Neural progenitor cell (in vitro differentiated cells): Measurements from ENCODE around the gene PBX4. TPM values are rescaled to one million over a fixed set of nuclear protein-coding genes. Genes with fewer than 3 reads are reported as not detected.

ENCODE experiments used
- DNase-seq: peaks from one replicate; pipeline ENCODE4 v3.0.0-alpha.2; 2016; ENCODE audit warnings: low spot score
- H2AFZ ChIP-seq: fragments of 200-600 bp; sonication (generic); replicated peaks from 2 replicates; pipeline ENCODE4 v1.6.1; 2016; ENCODE audit warnings: antibody characterized with exemption
- H3F3A ChIP-seq: fragments of 200-600 bp; sonication (generic); 2 replicates; pipeline ENCODE4 v1.6.1; 2016; ENCODE audit warnings: antibody characterized with exemption, low read depth
- H3K27ac ChIP-seq: fragments of 200-600 bp; sonication (generic); 2 replicates; pipeline ENCODE4 v1.5.1; 2016; ENCODE audit warnings: mild to moderate bottlenecking
- H3K27me3 ChIP-seq: fragments of 200-600 bp; sonication (generic); 2 replicates; pipeline ENCODE4 v1.6.1; 2016; ENCODE audit warnings: mild to moderate bottlenecking, moderate library complexity
- H3K36me3 ChIP-seq: fragments of 200-600 bp; sonication (generic); 2 replicates; pipeline ENCODE4 v1.5.1; 2016
- H3K4me1 ChIP-seq: fragments of 200-600 bp; sonication (generic); 2 replicates; pipeline ENCODE4 v1.6.1; 2016; ENCODE audit warnings: mixed run types
- H3K4me2 ChIP-seq: fragments of 200-600 bp; sonication (generic); 2 replicates; pipeline ENCODE4 v1.6.1; 2016
- H3K4me3 ChIP-seq: fragments of 200-600 bp; sonication (generic); 2 replicates; pipeline ENCODE4 v1.5.1; 2016
- H3K79me2 ChIP-seq: fragments of 200-600 bp; sonication (generic); 2 replicates; pipeline ENCODE4 v1.6.1; 2016; ENCODE audit warnings: low read depth
- H3K9ac ChIP-seq: fragments of 200-600 bp; sonication (generic); 2 replicates; pipeline ENCODE4 v1.6.1; 2016
- H3K9me3 ChIP-seq: fragments of 200-600 bp; sonication (generic); 2 replicates; pipeline ENCODE4 v1.5.1; 2016; ENCODE audit warnings: low read depth
- H4K20me1 ChIP-seq: fragments of 200-600 bp; sonication (generic); 2 replicates; pipeline ENCODE4 v1.6.1; 2016; ENCODE audit warnings: low read depth
- H3K27ac Mint-ChIP-seq: 3 replicates; pipeline ENCODE4 v1.8.0; 2021; ENCODE audit warnings: mixed read lengths
- H3K27me3 Mint-ChIP-seq: 2 replicates; pipeline ENCODE4 v1.8.0; 2022; ENCODE audit warnings: low read depth, mild to moderate bottlenecking, inconsistent platforms, moderate library complexity, mixed read lengths; ENCODE audit not compliant: insufficient read depth
- H3K36me3 Mint-ChIP-seq: 3 replicates; pipeline ENCODE4 v1.8.0; 2021; ENCODE audit warnings: mixed read lengths
- H3K4me1 Mint-ChIP-seq: 3 replicates; pipeline ENCODE4 v1.8.0; 2021; ENCODE audit warnings: mixed read lengths
- H3K4me3 Mint-ChIP-seq: 3 replicates; pipeline ENCODE4 v1.8.0; 2021; ENCODE audit warnings: mild to moderate bottlenecking, moderate library complexity, mixed read lengths
- H3K9me3 Mint-ChIP-seq: 3 replicates; pipeline ENCODE4 v1.8.0; 2020; ENCODE audit warnings: mixed read lengths
- CTCF ChIP-seq: fragments of 200-600 bp; sonication (generic); IDR thresholded peaks from 2 replicates; pipeline ENCODE4 v1.5.1; 2017; ENCODE audit warnings: antibody characterized with exemption, mild to moderate bottlenecking
- EZH2 ChIP-seq: fragments of 200-600 bp; sonication (generic); IDR thresholded peaks from 2 replicates; pipeline ENCODE4 v1.6.1; 2017; ENCODE audit warnings: antibody characterized with exemption, mild to moderate bottlenecking, moderate library complexity
- EZH2phosphoT487 ChIP-seq: fragments of 200-600 bp; sonication (generic); IDR thresholded peaks from 2 replicates; pipeline ENCODE4 v1.6.1; 2017; ENCODE audit warnings: antibody characterized with exemption
- total RNA-seq: library from RNA; depleted of rRNA; stranded (reverse); fragments of >200 nt; gene quantifications from 2 replicates; pipeline ENCODE4 v1.2.3, GENCODE V29; 2015; ENCODE audit warnings: low replicate concordance

PBX4 gene
- total RNA-seq, 1 donor from 2014 or later, result 3.2 TPM

GRCh38 chr19:19551853-19552192 lies 66.7 kb downstream of the PBX4 start:
- no peaks in the 10 kb centered on the region for H3K27me3 ChIP-seq
- H4K20me1 ChIP-seq, result no peaks in the 10 kb centered on the region
- Mint-ChIP-seq H3K4me3 (no peak overlapping the region), H3K4me1 (peaks cover 4% of the 10 kb centered on the region), H3K27me3 (peaks cover 13% of the 10 kb centered on the region), H3K27ac (peak overlapping the region; percentile 53), H3K9me3 (no peaks in the 10 kb centered on the region), H3K36me3 (no peaks in the 10 kb centered on the region)
- no peaks in the 10 kb centered on the region for H3K79me2 ChIP-seq
- no peaks in the 10 kb centered on the region for H3K36me3 ChIP-seq
- H3K9me3 ChIP-seq, result no peaks in the 10 kb centered on the region
- peaks cover 12% of the 10 kb centered on the region for H3F3A ChIP-seq
- no peak for DNase-seq
- no peak overlapping the region for H2AFZ ChIP-seq
- no peak overlapping the region for H3K4me3 ChIP-seq
- H3K4me2 ChIP-seq, result no peak overlapping the region
- no peak overlapping the region for H3K27ac ChIP-seq
- TF ChIP-seq CTCF (no peak), EZH2phosphoT487 (no peak), EZH2 (no peak)
- no peaks in the 10 kb centered on the region for H3K4me1 ChIP-seq
- H3K9ac ChIP-seq, result no peak overlapping the region

- H2AFZ ChIP-seq, result no peak overlapping the region
Observed at GRCh38 chr19:19550972-19551852, 67.3 kb downstream of the PBX4 start.

GRCh38 chr19:19550485-19550929 lies 68.0 kb downstream of the PBX4 start:
- H3K9ac ChIP-seq, result no peak overlapping the region
- Mint-ChIP-seq H3K9me3 (no peaks in the 10 kb centered on the region), H3K36me3 (no peaks in the 10 kb centered on the region), H3K4me1 (peaks cover 4% of the 10 kb centered on the region), H3K4me3 (no peak overlapping the region), H3K27me3 (peaks cover 13% of the 10 kb centered on the region), H3K27ac (no peak overlapping the region)
- no peaks in the 10 kb centered on the region for H4K20me1 ChIP-seq
- no peak overlapping the region for H3K4me3 ChIP-seq
- H3K36me3 ChIP-seq, result no peaks in the 10 kb centered on the region
- no peak for DNase-seq
- no peak for TF ChIP-seq CTCF
- TF ChIP-seq EZH2phosphoT487, result no peak
- TF ChIP-seq EZH2, result no peak
- H3K4me2 ChIP-seq, result no peak overlapping the region
- peaks cover 12% of the 10 kb centered on the region for H3F3A ChIP-seq
- H2AFZ ChIP-seq, result no peak overlapping the region
- no peaks in the 10 kb centered on the region for H3K4me1 ChIP-seq
- H3K9me3 ChIP-seq, result no peaks in the 10 kb centered on the region
- no peak overlapping the region for H3K27ac ChIP-seq
- no peaks in the 10 kb centered on the region for H3K27me3 ChIP-seq
- no peaks in the 10 kb centered on the region for H3K79me2 ChIP-seq

More at GRCh38 chr19:19550972-19551852, 67.3 kb downstream of the PBX4 start:
- Histone ChIP-seq H3K4me1 (no peaks in the 10 kb centered on the region), H3K4me2 (no peak overlapping the region), H4K20me1 (no peaks in the 10 kb centered on the region), H3K4me3 (no peak overlapping the region), H3F3A (peaks cover 12% of the 10 kb centered on the region), H3K27me3 (no peaks in the 10 kb centered on the region), H3K9me3 (no peaks in the 10 kb centered on the region), H3K27ac (no peak overlapping the region), H3K36me3 (no peaks in the 10 kb centered on the region), H3K79me2 (no peaks in the 10 kb centered on the region), H3K9ac (no peak overlapping the region)
- Mint-ChIP-seq H3K4me1 (peaks cover 4% of the 10 kb centered on the region), H3K27ac (no peak overlapping the region), H3K27me3 (peaks cover 13% of the 10 kb centered on the region), H3K4me3 (no peak overlapping the region), H3K9me3 (no peaks in the 10 kb centered on the region), H3K36me3 (no peaks in the 10 kb centered on the region)
- no peak for TF ChIP-seq EZH2phosphoT487
- TF ChIP-seq CTCF, result no peak
- no peak for TF ChIP-seq EZH2
- DNase-seq, result peak; percentile 32
